ENCODE results near the gene ITGA7. TPM values are rescaled to one million over a fixed set of nuclear protein-coding genes. Genes with fewer than 3 reads are reported as not detected.

ITGA7 gene
- total RNA-seq, 2 donors from 2014 or later = 0.70 to 1.4 TPM

GRCh38 chr12:55706568-55707218, 1.0 kb downstream of the ITGA7 start:
- Mint-ChIP-seq H3K36me3 (ENCODE audit: low read depth) (peaks cover 9% of the 10 kb centered on the region), H3K27me3 (peaks cover 29% of the 10 kb centered on the region)

GRCh38 chr12:55705782-55706402, 1.8 kb downstream of the ITGA7 start:
- Mint-ChIP-seq H3K4me1 (peaks cover 25% of the 10 kb centered on the region), H3K27ac (no peak overlapping the region), H3K36me3 (ENCODE audit: low read depth) (peaks cover 9% of the 10 kb centered on the region), H3K4me3 (peak overlapping the region; percentile 39), H3K27me3 (peaks cover 29% of the 10 kb centered on the region)
- DNase-seq (no peak), ATAC-seq (peak; percentile 45)
- H3K9me3 ChIP-seq (ENCODE audit: control insufficient read depth, low read length, poor library complexity, severe bottlenecking) = no peaks in the 10 kb centered on the region

More at GRCh38 chr12:55706568-55707218, 1.0 kb downstream of the ITGA7 start:
- no peak for DNase-seq
- Mint-ChIP-seq H3K27ac (peak overlapping the region; percentile 27), H3K4me1 (peaks cover 23% of the 10 kb centered on the region), H3K4me3 (peak overlapping the region; percentile 92)
- ATAC-seq = no peak
- no peaks in the 10 kb centered on the region for H3K9me3 ChIP-seq (ENCODE audit: control insufficient read depth, low read length, poor library complexity, severe bottlenecking)

- Mint-ChIP-seq H3K27ac (no peak overlapping the region), H3K4me1 (peaks cover 26% of the 10 kb centered on the region), H3K4me3 (no peak overlapping the region), H3K36me3 (ENCODE audit: low read depth) (peaks cover 9% of the 10 kb centered on the region), H3K27me3 (peaks cover 29% of the 10 kb centered on the region)
- H3K9me3 ChIP-seq (ENCODE audit: control insufficient read depth, low read length, poor library complexity, severe bottlenecking) = no peaks in the 10 kb centered on the region
- ATAC-seq (no peak), DNase-seq (no peak)
These were observed 2.6 kb downstream of the ITGA7 start for GRCh38 chr12:55704824-55705718.

GRCh38 chr12:55703901-55704761, 3.6 kb downstream of the ITGA7 start:
- H3K27me3 Mint-ChIP-seq = peaks cover 21% of the 10 kb centered on the region
- DNase-seq (no peak), ATAC-seq (no peak)

GRCh38 chr12:55703288-55703687, 4.4 kb downstream of the ITGA7 start:
- ATAC-seq (no peak), DNase-seq (no peak)
- Mint-ChIP-seq H3K4me1 (peaks cover 16% of the 10 kb centered on the region), H3K4me3 (no peak overlapping the region), H3K27me3 (peaks cover 13% of the 10 kb centered on the region), H3K36me3 (ENCODE audit: low read depth) (peaks cover 3% of the 10 kb centered on the region), H3K27ac (no peak overlapping the region)
- H3K9me3 ChIP-seq (ENCODE audit: control insufficient read depth, low read length, poor library complexity, severe bottlenecking) = no peaks in the 10 kb centered on the region

More at GRCh38 chr12:55703901-55704761, 3.6 kb downstream of the ITGA7 start:
- Mint-ChIP-seq H3K4me3 (no peak overlapping the region), H3K36me3 (ENCODE audit: low read depth) (peaks cover 8% of the 10 kb centered on the region), H3K27ac (no peak overlapping the region), H3K4me1 (peaks cover 24% of the 10 kb centered on the region)
- H3K9me3 ChIP-seq (ENCODE audit: control insufficient read depth, low read length, poor library complexity, severe bottlenecking) = no peaks in the 10 kb centered on the region

- H3K4me1 Mint-ChIP-seq = peaks cover 12% of the 10 kb centered on the region
- H3K27me3 Mint-ChIP-seq = peaks cover 11% of the 10 kb centered on the region
- DNase-seq = no peak
- H3K9me3 ChIP-seq (ENCODE audit: control insufficient read depth, low read length, poor library complexity, severe bottlenecking) = no peaks in the 10 kb centered on the region
- H3K27ac Mint-ChIP-seq = no peak overlapping the region
- no peak overlapping the region for H3K4me3 Mint-ChIP-seq
- H3K36me3 Mint-ChIP-seq (ENCODE audit: low read depth) = no peaks in the 10 kb centered on the region
- no peak for ATAC-seq
These were observed 4.8 kb downstream of the ITGA7 start for GRCh38 chr12:55702861-55703260.

GRCh38 chr12:55700255-55701018, 7.3 kb downstream of the ITGA7 start:
- no peaks in the 10 kb centered on the region for H3K36me3 Mint-ChIP-seq (ENCODE audit: low read depth)

GRCh38 chr12:55699471-55700055, 8.1 kb downstream of the ITGA7 start:
- H3K36me3 Mint-ChIP-seq (ENCODE audit: low read depth) = no peaks in the 10 kb centered on the region
- H3K27ac Mint-ChIP-seq = no peak overlapping the region
- peaks cover 14% of the 10 kb centered on the region for H3K27me3 Mint-ChIP-seq
- no peak for ATAC-seq
- H3K9me3 ChIP-seq (ENCODE audit: control insufficient read depth, low read length, poor library complexity, severe bottlenecking) = no peaks in the 10 kb centered on the region
- no peak for DNase-seq
- peaks cover 4% of the 10 kb centered on the region for H3K4me1 Mint-ChIP-seq
- no peak overlapping the region for H3K4me3 Mint-ChIP-seq

More at GRCh38 chr12:55700255-55701018, 7.3 kb downstream of the ITGA7 start:
- DNase-seq (no peak), ATAC-seq (no peak)
- peaks cover 14% of the 10 kb centered on the region for H3K27me3 Mint-ChIP-seq
- H3K4me3 Mint-ChIP-seq = no peak overlapping the region
- H3K27ac Mint-ChIP-seq = no peak overlapping the region
- H3K4me1 Mint-ChIP-seq = peaks cover 4% of the 10 kb centered on the region
- no peaks in the 10 kb centered on the region for H3K9me3 ChIP-seq (ENCODE audit: control insufficient read depth, low read length, poor library complexity, severe bottlenecking)

GRCh38 chr12:55698965-55699364, 8.7 kb downstream of the ITGA7 start:
- ATAC-seq (no peak), DNase-seq (no peak)
- Mint-ChIP-seq H3K4me3 (no peak overlapping the region), H3K27ac (no peak overlapping the region), H3K4me1 (peaks cover 4% of the 10 kb centered on the region), H3K27me3 (peaks cover 14% of the 10 kb centered on the region), H3K36me3 (ENCODE audit: low read depth) (no peaks in the 10 kb centered on the region)
- H3K9me3 ChIP-seq (ENCODE audit: control insufficient read depth, low read length, poor library complexity, severe bottlenecking) = no peaks in the 10 kb centered on the region

GRCh38 chr12:55698241-55698955, 9.3 kb downstream of the ITGA7 start:
- H3K27ac Mint-ChIP-seq = no peak overlapping the region
- no peaks in the 10 kb centered on the region for H3K9me3 ChIP-seq (ENCODE audit: control insufficient read depth, low read length, poor library complexity, severe bottlenecking)
- H3K36me3 Mint-ChIP-seq (ENCODE audit: low read depth) = no peaks in the 10 kb centered on the region
- DNase-seq = no peak
- H3K4me3 Mint-ChIP-seq = no peak overlapping the region
- H3K27me3 Mint-ChIP-seq = peaks cover 14% of the 10 kb centered on the region
- peaks cover 4% of the 10 kb centered on the region for H3K4me1 Mint-ChIP-seq
- no peak for ATAC-seq

- H3K4me1 Mint-ChIP-seq = peaks cover 4% of the 10 kb centered on the region
- ATAC-seq = no peak
- no peaks in the 10 kb centered on the region for H3K9me3 ChIP-seq (ENCODE audit: control insufficient read depth, low read length, poor library complexity, severe bottlenecking)
- DNase-seq = no peak
- no peak overlapping the region for H3K27ac Mint-ChIP-seq
- no peak overlapping the region for H3K4me3 Mint-ChIP-seq
- H3K36me3 Mint-ChIP-seq (ENCODE audit: low read depth) = no peaks in the 10 kb centered on the region
- H3K27me3 Mint-ChIP-seq = peaks cover 14% of the 10 kb centered on the region
These were observed 10.0 kb downstream of the ITGA7 start for GRCh38 chr12:55697686-55698085.
